DOHH2 (cell line): ENCODE results near the gene GAMT.

Experiments
- CTCF ChIP-seq: fragments of 200-600 bp; sonication (generic); IDR thresholded peaks from one replicate; pipeline ENCODE4 v1.5.1; 2014; ENCODE audit warnings: antibody characterized with exemption, mild to moderate bottlenecking, low read depth, low read length; ENCODE audit not compliant: poor library complexity, severe bottlenecking
- EZH2phosphoT487 ChIP-seq: fragments of 200-600 bp; sonication (generic); IDR thresholded peaks from 2 replicates; pipeline ENCODE4 v1.6.1; 2017; ENCODE audit warnings: borderline replicate concordance, mild to moderate bottlenecking, antibody characterized with exemption, low read length, moderate library complexity, mixed read lengths

DNA sequence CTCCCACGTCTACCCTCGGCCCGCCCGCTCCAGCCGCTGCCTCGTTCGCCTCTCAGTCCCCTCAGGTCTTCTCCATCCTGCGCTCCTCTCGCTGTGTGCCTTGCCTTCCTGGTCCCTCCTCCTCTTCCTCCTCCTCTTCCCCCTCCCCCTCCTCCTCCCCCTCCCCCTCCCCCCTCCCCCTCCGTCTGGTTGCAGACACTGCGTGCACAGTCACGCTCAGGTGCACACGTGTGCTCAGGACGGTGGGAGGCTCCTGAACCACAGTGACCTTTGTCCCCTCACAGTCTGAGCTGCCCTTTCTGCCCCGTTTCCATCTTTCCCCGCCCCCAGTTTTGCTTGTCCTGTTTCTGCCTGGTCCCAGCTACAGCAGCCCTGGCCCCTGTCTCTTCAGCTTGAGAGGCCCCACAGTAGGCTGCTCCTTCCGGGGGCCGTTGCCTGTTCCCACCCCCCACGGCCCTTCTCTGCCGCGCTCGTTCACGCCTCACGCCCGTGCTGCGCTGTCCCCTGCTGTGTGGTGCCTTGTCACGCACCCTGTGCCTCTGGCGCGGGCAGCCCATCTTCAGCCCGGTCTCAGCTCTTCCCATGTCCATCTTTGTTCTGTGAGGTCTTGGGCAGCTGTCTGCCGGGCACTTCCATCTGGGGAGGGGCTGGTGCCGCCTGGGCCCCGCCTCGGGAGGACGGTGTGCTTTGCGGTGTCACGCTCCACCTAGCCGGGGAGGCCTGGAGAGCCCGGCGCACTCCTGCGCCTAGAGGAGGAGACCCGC lies 23.0 kb upstream of the GAMT start:
- no peak for TF ChIP-seq CTCF
- TF ChIP-seq EZH2phosphoT487: no peak
